ENCODE results near the gene EPHA7.

GRCh38 chr6:93260881-93261280 lies 158.5 kb downstream of the EPHA7 start:
- TF ChIP-seq CTCF (IDR thresholded peaks at IDR 0.05), result no peak
- no peak for TF ChIP-seq POLR2A (IDR thresholded peaks at IDR 0.05)
